Ishikawa (cell line): Measurements from ENCODE around the gene TNFRSF8.

Experiments
- CEBPB ChIP-seq: IDR thresholded peaks from 2 replicates; pipeline ENCODE4 v1.6.1; 2012
- CREB1 ChIP-seq: IDR thresholded peaks from 2 replicates; pipeline ENCODE4 v1.6.1; 2012; ENCODE audit warnings: low read depth
- EP300 ChIP-seq: IDR thresholded peaks from 2 replicates; pipeline ENCODE4 v1.6.1; 2012; ENCODE audit warnings: borderline replicate concordance
- MAX ChIP-seq: IDR thresholded peaks from 2 replicates; pipeline ENCODE4 v1.6.1; 2012
- NFIC ChIP-seq: IDR thresholded peaks from 2 replicates; pipeline ENCODE4 v1.6.1; 2012
- RAD21 ChIP-seq: IDR thresholded peaks from 2 replicates; pipeline ENCODE4 v1.6.1; 2012; ENCODE audit warnings: low read depth
- REST ChIP-seq: IDR thresholded peaks from 2 replicates; pipeline ENCODE4 v1.6.1; 2012; ENCODE audit warnings: low read depth, mild to moderate bottlenecking
- TAF1 ChIP-seq: IDR thresholded peaks from 2 replicates; pipeline ENCODE4 v1.6.1; 2012; ENCODE audit warnings: low read depth, mild to moderate bottlenecking
- TCF12 ChIP-seq: IDR thresholded peaks from 2 replicates; pipeline ENCODE4 v1.6.1; 2012; ENCODE audit warnings: low read depth
- TEAD4 ChIP-seq: IDR thresholded peaks from 2 replicates; pipeline ENCODE4 v1.6.1; 2012
- YY1 ChIP-seq: IDR thresholded peaks from 2 replicates; pipeline ENCODE4 v1.6.1; 2012; ENCODE audit warnings: low read depth

GRCh38 chr1:12124693-12125421 lies 61.8 kb downstream of the TNFRSF8 start:
- TF ChIP-seq REST (no peak), TCF12 (no peak), YY1 (no peak), MAX (no peak), EP300 (no peak), CREB1 (no peak), TEAD4 (no peak), NFIC (no peak), TAF1 (no peak), CEBPB (no peak), RAD21 (peak; percentile 99)
